Ramos (cell line): ENCODE data around the gene LMO7.
"Not testable (repeated sequence)": the region's sequence is repeated elsewhere in the genome, so short reads cannot be mapped to it uniquely, and the experiment has no call there.

Experiments used
- in situ Hi-C: fragments of 300-500 bp; cut with MboI; formaldehyde crosslinking; loops from one replicate; pipeline ENCODE4 v1.14.3; 2022; ENCODE audit warnings: low sequenced_read_pairs; ENCODE audit not compliant: unreplicated experiment

LMO7 gene

GRCh38 chr13:75764926-75765310 lies 128.8 kb downstream of the LMO7 start:
- in situ Hi-C loops: no loop called here

GRCh38 chr13:75766636-75767035 lies 130.5 kb downstream of the LMO7 start:
- in situ Hi-C loops: no loop called here

- in situ Hi-C loops: no loop called here
Observed at GRCh38 chr13:75769141-75769905, 133.2 kb downstream of the LMO7 start.

GRCh38 chr13:75770164-75770563 lies 134.0 kb downstream of the LMO7 start:
- in situ Hi-C loops: no loop called here

- in situ Hi-C loops: no loop called here
Observed at GRCh38 chr13:75770592-75771011, 134.5 kb downstream of the LMO7 start.

- in situ Hi-C loops: no loop called here
Observed at GRCh38 chr13:75771226-75771625, 135.1 kb downstream of the LMO7 start.

GRCh38 chr13:75771818-75772217 lies 135.7 kb downstream of the LMO7 start:
- in situ Hi-C loops: no loop called here

- in situ Hi-C loops: no loop called here
Observed at GRCh38 chr13:75774176-75774575, 138.0 kb downstream of the LMO7 start.

- in situ Hi-C loops: no loop called here
Observed at GRCh38 chr13:75776550-75776949, 140.4 kb downstream of the LMO7 start.

GRCh38 chr13:75779393-75779792 lies 143.3 kb downstream of the LMO7 start:
- in situ Hi-C loops: no loop called here

GRCh38 chr13:75780103-75780502 lies 144.0 kb downstream of the LMO7 start:
- in situ Hi-C loops: not testable (repeated sequence)

- in situ Hi-C loops: no loop called here
Observed at GRCh38 chr13:75782985-75783384, 146.9 kb downstream of the LMO7 start.

- in situ Hi-C loops: no loop called here
Observed at GRCh38 chr13:75784003-75784402, 147.9 kb downstream of the LMO7 start.

- in situ Hi-C loops: no loop called here
Observed at GRCh38 chr13:75785130-75785529, 149.0 kb downstream of the LMO7 start.

GRCh38 chr13:75787249-75787928 lies 151.3 kb downstream of the LMO7 start:
- in situ Hi-C loops: no loop called here

- in situ Hi-C loops: no loop called here
Observed at GRCh38 chr13:75788481-75788981, 152.4 kb downstream of the LMO7 start.

GRCh38 chr13:75789451-75790197 lies 153.5 kb downstream of the LMO7 start:
- in situ Hi-C loops: no loop called here

- in situ Hi-C loops: no loop called here
Observed at GRCh38 chr13:75790198-75790970, 154.3 kb downstream of the LMO7 start.

- in situ Hi-C loops: no loop called here
Observed at GRCh38 chr13:75792526-75793187, 156.5 kb downstream of the LMO7 start.

- in situ Hi-C loops: not testable (repeated sequence)
Observed at GRCh38 chr13:75793188-75793567, 157.0 kb downstream of the LMO7 start.
